GM13976 (cell line): Measurements from ENCODE around the gene DNASE2.
A peak's percentile ranks its signal among the peaks of the same experiment; 100 is the strongest.

Experiments
- DNase-seq: peaks from one replicate; pipeline ENCODE4 v3.0.0; 2012; ENCODE audit warnings: low spot score
- in situ Hi-C: fragments of 300-500 bp; cut with MboI; formaldehyde crosslinking; loops from one replicate; pipeline ENCODE4 v1.12.0; 2022; ENCODE audit warnings: low sequenced_read_pairs, mixed read lengths, inconsistent platforms; ENCODE audit not compliant: unreplicated experiment
- TF ChIP-seq, protein P1 (sequence below): IDR thresholded peaks from 2 replicates; pipeline ENCODE4 v1.5.1; 2012; ENCODE audit warnings: borderline replicate concordance, mild to moderate bottlenecking; ENCODE audit not compliant: insufficient read depth; ENCODE audit errors: extremely low read depth, missing control alignments, control extremely low read depth

DNASE2 gene

DNA sequence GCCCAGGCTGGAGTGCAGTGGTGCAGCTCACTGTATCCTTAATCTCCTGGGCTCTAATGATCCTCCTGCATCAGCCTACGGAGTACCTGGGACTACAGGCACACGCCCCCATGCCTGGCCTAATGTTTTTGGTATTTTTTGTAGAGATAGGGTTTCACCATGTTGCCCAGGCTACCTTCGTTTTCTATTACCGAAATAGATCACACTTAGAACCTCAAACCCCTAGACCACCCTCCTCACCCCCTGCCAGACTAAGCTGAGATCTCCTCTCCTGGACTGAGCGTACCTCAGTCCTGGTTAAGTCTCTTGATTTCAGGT is 5.4 kb upstream of the DNASE2 start:
- TF ChIP-seq, protein P1, sequence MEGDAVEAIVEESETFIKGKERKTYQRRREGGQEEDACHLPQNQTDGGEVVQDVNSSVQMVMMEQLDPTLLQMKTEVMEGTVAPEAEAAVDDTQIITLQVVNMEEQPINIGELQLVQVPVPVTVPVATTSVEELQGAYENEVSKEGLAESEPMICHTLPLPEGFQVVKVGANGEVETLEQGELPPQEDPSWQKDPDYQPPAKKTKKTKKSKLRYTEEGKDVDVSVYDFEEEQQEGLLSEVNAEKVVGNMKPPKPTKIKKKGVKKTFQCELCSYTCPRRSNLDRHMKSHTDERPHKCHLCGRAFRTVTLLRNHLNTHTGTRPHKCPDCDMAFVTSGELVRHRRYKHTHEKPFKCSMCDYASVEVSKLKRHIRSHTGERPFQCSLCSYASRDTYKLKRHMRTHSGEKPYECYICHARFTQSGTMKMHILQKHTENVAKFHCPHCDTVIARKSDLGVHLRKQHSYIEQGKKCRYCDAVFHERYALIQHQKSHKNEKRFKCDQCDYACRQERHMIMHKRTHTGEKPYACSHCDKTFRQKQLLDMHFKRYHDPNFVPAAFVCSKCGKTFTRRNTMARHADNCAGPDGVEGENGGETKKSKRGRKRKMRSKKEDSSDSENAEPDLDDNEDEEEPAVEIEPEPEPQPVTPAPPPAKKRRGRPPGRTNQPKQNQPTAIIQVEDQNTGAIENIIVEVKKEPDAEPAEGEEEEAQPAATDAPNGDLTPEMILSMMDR: no peak
- no peak for DNase-seq
- in situ Hi-C loops: no loop called here

DNA sequence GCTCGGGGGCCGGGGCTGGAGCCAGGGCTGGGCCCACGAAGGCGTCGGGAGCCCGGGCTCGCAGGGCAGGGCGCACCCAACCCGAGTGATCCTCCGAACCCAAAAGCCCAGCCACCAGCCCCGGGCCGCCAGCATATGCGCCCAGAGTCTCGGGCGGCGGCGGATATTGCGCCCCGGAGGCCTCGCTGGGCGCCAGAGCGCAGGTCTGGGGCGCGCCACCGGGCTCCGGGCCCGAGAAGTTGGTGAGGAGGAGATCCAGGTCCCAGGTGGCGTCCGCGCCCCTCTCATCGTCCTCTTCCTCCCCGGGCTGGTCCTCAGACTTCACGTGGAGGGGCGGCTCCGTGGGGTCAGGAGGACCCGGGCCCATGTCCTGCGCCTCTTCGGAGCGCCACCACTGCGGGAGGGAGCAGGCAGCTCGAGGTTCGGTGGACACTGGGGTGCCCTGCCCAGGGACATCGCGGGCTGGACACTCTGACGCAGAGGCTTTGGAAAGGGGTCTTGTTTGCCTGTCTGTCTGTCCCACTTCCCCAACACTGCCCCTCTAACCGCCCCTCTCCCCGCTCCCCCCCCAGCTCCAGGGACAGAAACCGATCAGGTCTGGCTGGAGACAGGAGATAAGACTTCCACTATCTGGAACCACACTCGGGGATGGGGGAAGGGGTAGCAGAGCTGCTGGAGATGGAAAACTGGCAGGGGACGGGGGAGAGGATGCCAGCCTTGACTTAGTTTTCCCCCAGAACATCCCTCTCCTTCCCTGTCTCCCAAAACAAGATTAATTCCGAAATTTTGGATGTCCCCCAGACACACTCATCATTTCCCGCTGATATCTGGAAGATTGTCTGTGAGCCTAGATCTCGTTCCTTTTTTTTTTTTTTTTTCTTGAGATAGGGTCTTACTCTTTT is 4.8 kb upstream of the DNASE2 start:
- in situ Hi-C loops: no loop called here
- TF ChIP-seq, protein P1: no peak
- DNase-seq: no peak

DNA sequence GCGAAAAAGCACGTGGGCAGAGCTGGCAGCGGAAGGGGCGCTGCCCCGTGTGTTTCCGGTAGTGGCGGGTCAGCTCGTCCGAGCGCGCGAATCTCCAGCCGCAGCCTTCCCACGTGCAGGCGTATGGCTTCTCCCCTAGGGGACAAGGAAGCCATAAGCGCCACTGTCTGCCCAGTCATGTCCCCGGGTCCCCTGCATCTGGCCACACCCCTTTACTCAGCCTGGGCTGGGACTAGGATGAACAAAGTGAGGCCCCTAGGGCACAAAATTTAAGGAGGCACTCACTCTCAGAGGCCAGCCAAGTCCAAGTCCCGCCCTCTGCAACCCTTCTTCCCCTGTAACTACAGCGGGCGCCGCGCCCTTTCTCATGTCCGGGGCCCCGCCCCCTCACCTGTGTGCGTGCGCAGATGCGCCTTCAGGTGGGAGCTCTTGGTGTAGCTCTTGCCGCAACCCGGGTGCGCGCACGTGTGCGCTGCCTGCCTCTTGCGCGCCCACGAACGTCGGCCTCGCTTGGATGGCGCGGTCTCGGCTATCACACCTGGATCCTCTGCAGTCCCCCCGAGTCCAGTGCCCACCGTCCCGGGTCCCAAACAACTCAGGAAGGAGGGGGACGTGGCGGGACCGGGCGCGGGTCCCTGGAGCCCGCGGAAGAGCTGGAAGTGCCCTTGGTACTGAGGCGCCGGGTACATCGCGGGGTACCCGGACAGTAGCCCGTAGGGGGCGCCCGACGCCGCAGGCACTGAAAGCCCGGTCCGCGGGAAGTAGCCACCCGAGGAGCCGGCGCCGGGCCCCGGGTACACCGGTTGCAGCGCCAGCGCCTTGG is 3.9 kb upstream of the DNASE2 start:
- TF ChIP-seq, protein P1: peak; percentile 74
- peak; percentile 86 for DNase-seq
- in situ Hi-C loops: no loop called here

DNA sequence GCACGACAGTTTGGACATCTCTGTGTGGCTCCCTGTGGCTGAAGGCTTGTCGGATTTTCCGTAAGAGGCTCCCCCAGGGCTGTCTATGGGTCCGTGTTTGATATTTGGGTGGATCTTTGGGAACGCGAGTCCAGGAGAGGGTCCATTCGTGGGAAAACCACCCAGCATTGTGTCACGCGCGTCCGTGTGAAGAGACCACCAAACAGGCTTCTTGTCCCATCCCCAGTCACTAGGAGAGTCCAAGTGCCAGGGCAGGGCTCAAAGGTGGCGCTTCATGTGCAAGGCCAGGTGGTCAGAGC is 3.3 kb upstream of the DNASE2 start:
- no peak for DNase-seq
- in situ Hi-C loops: no loop called here
- TF ChIP-seq, protein P1: no peak

DNA sequence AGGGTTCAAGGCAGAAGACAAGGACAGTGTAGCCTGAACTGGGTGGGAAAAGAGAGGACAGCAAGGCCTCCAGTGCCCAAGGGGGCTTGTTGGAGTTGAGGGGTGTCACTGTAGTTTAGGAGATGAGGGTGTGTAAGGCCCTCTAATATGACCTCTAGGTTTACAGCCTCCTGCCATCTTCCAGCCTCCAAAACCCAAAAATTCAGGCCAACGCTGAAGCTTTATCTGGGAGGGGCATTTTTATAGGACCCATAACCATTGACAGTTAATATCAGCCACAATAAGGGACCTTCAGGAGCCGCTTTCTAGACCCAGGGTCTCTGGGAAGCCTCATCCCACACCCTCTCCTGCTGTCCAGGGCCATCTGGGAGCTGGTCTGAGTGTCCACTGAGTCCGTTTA is 3.0 kb upstream of the DNASE2 start:
- no peak for DNase-seq
- TF ChIP-seq, protein P1: no peak
- in situ Hi-C loops: no loop called here

DNA sequence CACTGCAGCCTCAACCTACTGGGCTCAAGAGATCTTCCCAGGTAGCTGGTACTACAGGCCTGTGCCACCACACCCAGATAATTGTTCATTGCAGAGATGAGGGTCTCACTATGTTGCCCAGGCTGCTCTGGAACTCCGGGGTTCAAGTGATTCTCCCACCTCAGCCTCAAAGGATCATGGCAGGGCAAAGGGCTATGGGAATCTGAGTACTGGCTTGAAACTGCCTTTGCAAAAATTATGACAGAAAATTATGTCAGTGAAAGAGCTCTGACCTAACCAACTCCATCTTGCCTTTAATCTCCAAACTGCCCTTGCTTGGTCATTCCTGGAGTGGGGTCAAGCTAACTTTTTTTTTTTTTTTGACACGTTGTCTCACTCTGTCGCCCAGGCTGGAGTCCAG is 1.3 kb upstream of the DNASE2 start:
- no peak for DNase-seq
- TF ChIP-seq, protein P1: no peak
- in situ Hi-C loops: no loop called here
